GM12892 (cell line): ENCODE measurements around the gene NUBP2.

Source experiments
- POLR2A ChIP-seq: IDR thresholded peaks from 2 replicates; pipeline ENCODE4 v1.6.1; 2011; ENCODE audit warnings: low read depth, low read length, control low read depth
- TAF1 ChIP-seq: IDR thresholded peaks from 2 replicates; pipeline ENCODE4 v1.6.1; 2011; ENCODE audit warnings: low read depth, mild to moderate bottlenecking, control low read depth, low read length, borderline replicate concordance

GRCh38 chr16:1771864-1772361 lies 10.8 kb upstream of the NUBP2 start:
- TF ChIP-seq POLR2A (no peak), TAF1 (no peak)
